ENCODE results near the gene PCP4L1.

- TF ChIP-seq POLR2A (IDR thresholded peaks at IDR 0.05), result no peak
- TF ChIP-seq, protein P1, sequence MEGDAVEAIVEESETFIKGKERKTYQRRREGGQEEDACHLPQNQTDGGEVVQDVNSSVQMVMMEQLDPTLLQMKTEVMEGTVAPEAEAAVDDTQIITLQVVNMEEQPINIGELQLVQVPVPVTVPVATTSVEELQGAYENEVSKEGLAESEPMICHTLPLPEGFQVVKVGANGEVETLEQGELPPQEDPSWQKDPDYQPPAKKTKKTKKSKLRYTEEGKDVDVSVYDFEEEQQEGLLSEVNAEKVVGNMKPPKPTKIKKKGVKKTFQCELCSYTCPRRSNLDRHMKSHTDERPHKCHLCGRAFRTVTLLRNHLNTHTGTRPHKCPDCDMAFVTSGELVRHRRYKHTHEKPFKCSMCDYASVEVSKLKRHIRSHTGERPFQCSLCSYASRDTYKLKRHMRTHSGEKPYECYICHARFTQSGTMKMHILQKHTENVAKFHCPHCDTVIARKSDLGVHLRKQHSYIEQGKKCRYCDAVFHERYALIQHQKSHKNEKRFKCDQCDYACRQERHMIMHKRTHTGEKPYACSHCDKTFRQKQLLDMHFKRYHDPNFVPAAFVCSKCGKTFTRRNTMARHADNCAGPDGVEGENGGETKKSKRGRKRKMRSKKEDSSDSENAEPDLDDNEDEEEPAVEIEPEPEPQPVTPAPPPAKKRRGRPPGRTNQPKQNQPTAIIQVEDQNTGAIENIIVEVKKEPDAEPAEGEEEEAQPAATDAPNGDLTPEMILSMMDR (IDR thresholded peaks at IDR 0.05), result no peak
These were observed 20.5 kb upstream of the PCP4L1 start, which contains the start of gene NR1I3 for GRCh38 chr1:161238039-161238473.

All from adrenal gland (tissue), 5 donors.